ENCODE results near the gene ZHX3.

ZHX3 gene

DNA sequence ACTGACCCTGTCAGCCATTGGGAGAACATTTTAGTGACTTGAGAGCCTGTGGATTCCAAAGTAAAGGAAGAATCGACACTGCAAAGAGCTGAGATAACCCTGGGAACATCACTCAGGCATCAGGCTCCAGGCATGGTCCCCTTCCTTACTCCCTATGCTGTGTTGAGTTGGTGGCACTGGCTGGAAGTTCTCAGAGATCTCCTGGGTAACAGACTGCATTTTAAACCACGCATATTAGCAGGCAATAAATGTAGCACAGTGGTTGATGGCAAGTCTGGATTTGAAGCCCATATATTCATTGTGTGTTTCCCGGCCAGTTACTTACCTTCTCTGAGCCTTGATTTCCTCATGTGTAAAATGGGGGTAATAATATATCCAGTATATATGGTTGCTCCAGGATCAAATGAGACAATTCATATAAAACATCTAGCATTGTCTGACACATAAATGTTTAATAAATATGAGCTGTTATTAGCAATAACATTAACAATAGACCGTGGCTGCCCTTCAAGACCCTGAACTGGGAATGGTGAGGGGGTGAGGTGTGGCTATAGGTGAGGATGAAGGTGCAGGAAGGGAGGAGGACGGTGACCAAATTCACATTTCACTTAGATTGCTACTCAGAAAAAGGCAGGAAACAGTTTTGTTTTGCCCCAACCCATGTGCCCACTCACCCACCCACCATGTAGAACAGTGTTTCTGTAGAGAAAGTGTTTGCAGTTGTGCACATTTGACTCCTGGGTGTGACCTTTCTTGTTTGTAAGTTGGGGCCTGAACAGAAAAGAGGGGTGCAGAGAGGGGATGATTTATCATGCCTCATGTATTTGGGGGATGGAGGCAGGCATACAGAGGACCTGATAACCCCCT lies 178.1 kb downstream of the ZHX3 start:
- ChIA-PET POLR2A (ENCODE audit: low non-redundant PET) (no interaction called here), CTCF (interaction anchor here (0.6 to 1.2 kb wide), 5 partner anchors 14 to 581 kb away, joined by 3 read pairs; no protein-coding TSS in a partner anchor)
- TF ChIP-seq, protein P1, sequence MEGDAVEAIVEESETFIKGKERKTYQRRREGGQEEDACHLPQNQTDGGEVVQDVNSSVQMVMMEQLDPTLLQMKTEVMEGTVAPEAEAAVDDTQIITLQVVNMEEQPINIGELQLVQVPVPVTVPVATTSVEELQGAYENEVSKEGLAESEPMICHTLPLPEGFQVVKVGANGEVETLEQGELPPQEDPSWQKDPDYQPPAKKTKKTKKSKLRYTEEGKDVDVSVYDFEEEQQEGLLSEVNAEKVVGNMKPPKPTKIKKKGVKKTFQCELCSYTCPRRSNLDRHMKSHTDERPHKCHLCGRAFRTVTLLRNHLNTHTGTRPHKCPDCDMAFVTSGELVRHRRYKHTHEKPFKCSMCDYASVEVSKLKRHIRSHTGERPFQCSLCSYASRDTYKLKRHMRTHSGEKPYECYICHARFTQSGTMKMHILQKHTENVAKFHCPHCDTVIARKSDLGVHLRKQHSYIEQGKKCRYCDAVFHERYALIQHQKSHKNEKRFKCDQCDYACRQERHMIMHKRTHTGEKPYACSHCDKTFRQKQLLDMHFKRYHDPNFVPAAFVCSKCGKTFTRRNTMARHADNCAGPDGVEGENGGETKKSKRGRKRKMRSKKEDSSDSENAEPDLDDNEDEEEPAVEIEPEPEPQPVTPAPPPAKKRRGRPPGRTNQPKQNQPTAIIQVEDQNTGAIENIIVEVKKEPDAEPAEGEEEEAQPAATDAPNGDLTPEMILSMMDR (conservative IDR thresholded peaks at IDR 0.05; ENCODE audit: low read depth): no peak
- DNase-seq (ENCODE audit: low spot score): no peak
- peak overlapping the region; percentile 91 for H3K27ac ChIP-seq

DNA sequence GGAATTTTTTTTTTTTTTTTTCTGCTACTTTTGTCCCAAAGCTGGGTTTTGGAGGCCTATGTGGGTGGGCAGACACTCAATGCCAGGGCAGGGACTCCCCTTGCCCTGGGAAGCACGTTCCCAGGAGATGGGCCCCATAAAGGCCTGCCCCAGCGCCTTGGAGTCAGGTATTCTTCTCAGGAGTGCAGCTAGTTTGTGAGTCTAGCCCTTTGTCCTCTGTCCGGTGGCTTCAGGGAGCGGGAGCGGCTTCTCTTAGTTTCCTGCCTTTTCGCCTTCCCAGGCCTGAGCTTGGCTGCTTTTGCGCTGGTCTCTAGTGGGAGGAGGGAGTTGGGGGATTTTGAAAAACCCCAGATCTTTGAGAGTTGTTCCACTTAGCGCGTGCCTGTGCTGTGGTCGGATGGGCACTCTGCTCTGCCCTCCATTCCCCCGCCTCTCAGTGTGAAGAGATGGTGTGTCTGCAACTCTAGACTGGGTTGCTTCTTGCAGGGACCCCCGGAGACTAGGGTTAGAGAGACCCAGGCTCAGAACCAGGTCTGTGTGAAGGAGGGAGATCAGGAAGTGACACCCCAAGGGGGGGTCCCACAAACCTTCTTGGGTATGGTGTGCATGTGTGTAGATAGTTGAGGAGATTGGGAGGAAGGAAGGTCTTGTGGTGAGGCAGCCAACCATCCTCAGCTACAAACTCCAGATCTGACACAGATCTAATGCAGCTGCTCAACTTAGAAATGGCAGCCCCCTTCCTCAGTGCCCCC lies 178.9 kb downstream of the ZHX3 start:
- CTCF ChIA-PET: interaction anchor here (0.8 to 1.6 kb wide), 4 partner anchors 13 to 44 kb away, joined by 3 to 5 read pairs (median 3); no protein-coding TSS in a partner anchor
- peak; percentile 54 for DNase-seq (ENCODE audit: low spot score)
- POLR2A ChIA-PET (ENCODE audit: low non-redundant PET): interaction anchor here (0.6 kb wide), 2 partner anchors 64 to 102 kb away, joined by 3 to 4 read pairs; no protein-coding TSS in a partner anchor
- TF ChIP-seq, protein P1 (conservative IDR thresholded peaks at IDR 0.05; ENCODE audit: low read depth): no peak
- peak overlapping the region; percentile 91 for H3K27ac ChIP-seq

DNA sequence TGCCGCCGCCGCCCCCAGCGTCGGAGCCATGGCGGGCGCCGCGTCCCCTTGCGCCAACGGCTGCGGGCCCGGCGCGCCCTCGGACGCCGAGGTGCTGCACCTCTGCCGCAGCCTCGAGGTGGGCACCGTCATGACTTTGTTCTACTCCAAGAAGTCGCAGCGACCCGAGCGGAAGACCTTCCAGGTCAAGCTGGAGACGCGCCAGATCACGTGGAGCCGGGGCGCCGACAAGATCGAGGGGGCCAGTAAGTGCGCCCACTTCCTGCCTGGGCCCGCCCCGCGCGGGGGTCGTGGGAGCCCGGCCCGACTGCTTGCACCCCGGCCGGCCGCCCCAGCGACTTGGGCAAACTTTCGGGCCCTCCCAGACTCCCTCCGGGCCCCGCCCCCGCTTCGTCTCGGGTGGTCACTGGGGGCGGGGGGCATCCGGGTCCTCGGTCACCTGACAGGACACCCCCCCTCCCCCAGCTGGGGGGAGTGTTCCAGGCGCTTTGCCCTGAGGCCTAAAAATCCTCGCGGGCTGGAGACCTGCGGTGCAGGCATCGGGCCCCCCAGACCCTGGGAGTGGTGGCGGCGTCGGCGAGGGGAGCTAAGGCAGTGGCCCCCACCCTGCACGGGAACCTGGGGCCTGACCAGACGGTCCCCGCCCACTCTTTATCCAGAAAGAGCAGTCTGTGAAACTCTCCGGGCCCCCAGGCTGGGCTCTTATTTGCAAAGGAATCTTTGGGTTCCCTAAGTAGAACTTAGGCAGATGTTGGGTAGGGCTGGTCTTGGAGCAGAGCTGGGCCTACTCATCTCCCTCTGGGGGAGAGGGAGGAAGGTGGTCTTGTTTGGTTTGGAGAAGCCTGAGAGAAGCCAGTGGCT lies 179.7 kb downstream of the ZHX3 start:
- peak overlapping the region; percentile 91 for H3K27ac ChIP-seq
- ChIA-PET CTCF (interaction anchor here (0.6 to 3.7 kb wide), 5 partner anchors 14 to 120 kb away, joined by 3 to 21 read pairs (median 3); no protein-coding TSS in a partner anchor), POLR2A (ENCODE audit: low non-redundant PET) (interaction anchor here (0.6 kb wide), 2 partner anchors 52 to 103 kb away, joined by 4 to 9 read pairs; no protein-coding TSS in a partner anchor)
- peak; percentile 74 for DNase-seq (ENCODE audit: low spot score)
- TF ChIP-seq, protein P1 (conservative IDR thresholded peaks at IDR 0.05; ENCODE audit: low read depth): no peak

DNA sequence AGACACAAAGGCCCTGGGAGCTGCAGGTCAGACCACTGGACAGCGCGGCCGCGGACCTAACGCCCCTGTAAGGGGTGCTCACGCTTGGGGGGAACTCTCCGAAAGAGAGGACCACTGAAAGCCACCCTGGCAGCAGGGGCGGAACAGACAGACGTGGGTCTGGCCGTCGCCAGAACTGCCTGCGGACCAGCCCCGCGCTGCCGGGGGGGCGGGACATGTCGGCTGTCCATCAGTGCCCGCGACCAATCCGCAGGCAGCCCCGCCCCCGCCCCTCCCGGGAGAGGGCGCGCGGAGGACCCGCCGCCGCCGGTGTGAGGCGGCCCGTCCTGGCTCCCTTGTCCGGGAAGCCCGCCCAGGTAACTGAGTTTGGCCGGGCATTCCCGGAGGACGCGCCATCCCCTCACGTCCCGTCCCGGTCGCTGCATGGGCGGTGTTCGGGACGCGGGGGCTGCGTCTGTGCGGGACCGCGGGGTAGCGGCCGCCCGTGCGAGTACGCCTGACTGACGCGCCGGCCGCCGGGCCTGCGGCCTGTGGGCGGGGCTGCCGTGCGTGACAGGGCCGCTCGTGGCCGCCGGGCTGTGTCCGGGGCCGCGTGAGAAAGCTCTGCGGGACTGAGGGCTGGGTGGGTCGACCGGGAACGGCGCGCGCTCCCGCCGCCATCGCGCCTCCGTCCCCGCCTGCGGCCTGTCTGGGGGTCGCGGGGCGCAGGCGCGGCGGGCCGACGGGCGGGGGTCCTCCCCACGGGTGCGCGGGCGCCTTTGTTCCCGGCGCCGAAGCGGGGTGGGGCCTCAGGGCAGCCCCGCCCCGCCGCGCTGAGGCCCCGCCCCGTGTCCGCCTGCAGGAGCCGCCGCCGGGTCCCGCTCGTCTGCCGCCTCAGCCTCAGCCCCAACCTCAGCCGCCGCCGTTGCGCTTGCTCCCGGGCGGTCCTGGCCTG lies 180.6 kb downstream of the ZHX3 start, which contains the start of gene PLCG1:
TSS of gene PLCG1 (plus strand) at position 864 of the 934 bp plus-strand sequence. CDS start 99 bp downstream, outside the sequence.
- DNase-seq (ENCODE audit: low spot score): peak; percentile 99
- peak within 1 kb of the TSS; percentile 91 for H3K27ac ChIP-seq
- TF ChIP-seq, protein P1 (conservative IDR thresholded peaks at IDR 0.05; ENCODE audit: low read depth): no peak
- ChIA-PET CTCF (interaction anchor here (0.5 to 3.7 kb wide), 6 partner anchors 12 to 203 kb away, joined by 3 to 21 read pairs (median 3); partner anchors contain the start of gene LPIN3), POLR2A (ENCODE audit: low non-redundant PET) (interaction anchor here (0.6 kb wide), 1 partner anchor 51 kb away, joined by 9 read pairs; no protein-coding TSS in a partner anchor)

DNA sequence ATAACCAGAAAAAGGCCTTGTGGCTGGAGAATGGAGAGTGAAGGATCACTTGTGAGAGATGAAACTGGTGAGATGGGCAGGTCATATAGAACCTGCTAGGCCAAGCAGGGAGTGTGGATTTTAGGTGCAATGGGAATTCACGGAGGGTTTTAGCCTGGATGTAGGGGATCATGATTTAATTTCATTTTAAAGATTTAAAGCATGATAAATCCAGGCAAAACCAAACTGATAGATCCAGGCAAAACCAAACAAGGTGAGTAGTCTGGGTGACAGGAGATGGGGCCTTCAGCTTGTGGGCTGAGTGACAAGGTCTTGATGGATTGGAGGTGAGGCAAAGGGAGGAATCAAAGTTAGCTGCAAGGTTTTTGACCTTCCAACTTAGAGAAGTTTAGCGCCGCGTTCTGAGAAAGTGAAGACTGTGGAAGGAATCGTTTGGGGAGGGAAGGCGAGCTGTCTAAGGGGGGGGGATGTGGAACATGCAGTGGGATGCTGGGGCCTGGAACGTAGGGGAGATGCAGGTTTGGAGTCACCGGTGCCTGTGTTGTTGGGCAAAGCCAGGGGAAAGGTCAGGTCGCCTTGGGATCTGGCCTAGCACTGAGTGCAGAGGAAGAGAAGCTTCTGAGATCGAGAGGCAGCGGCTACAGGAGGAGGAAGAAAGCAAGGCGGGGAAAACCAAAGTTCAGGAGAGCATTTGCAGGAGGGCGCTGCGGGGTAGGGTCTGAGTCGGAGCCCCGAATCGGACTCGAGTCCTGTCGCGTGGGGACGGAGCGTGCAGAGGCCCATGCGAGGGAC lies 181.4 kb downstream of the ZHX3 start:
- peak overlapping the region; percentile 91 for H3K27ac ChIP-seq
- peak; percentile 35 for DNase-seq (ENCODE audit: low spot score)
- POLR2A ChIA-PET (ENCODE audit: low non-redundant PET): no interaction called here
- TF ChIP-seq, protein P1 (conservative IDR thresholded peaks at IDR 0.05; ENCODE audit: low read depth): no peak
- CTCF ChIA-PET: interaction anchor here (0.5 to 3.7 kb wide), 10 partner anchors 10 to 204 kb away, joined by 3 to 21 read pairs (median 4); partner anchors contain the start of gene LPIN3
